ENCODE results near the gene PPP1R16B. TPM values are rescaled to one million over a fixed set of nuclear protein-coding genes. Genes with fewer than 3 reads are reported as not detected.

The PPP1R16B gene
- total RNA-seq, 4 donors from 2014 or later, result 0.87 to 5.6 (median 3.6) TPM

DNA sequence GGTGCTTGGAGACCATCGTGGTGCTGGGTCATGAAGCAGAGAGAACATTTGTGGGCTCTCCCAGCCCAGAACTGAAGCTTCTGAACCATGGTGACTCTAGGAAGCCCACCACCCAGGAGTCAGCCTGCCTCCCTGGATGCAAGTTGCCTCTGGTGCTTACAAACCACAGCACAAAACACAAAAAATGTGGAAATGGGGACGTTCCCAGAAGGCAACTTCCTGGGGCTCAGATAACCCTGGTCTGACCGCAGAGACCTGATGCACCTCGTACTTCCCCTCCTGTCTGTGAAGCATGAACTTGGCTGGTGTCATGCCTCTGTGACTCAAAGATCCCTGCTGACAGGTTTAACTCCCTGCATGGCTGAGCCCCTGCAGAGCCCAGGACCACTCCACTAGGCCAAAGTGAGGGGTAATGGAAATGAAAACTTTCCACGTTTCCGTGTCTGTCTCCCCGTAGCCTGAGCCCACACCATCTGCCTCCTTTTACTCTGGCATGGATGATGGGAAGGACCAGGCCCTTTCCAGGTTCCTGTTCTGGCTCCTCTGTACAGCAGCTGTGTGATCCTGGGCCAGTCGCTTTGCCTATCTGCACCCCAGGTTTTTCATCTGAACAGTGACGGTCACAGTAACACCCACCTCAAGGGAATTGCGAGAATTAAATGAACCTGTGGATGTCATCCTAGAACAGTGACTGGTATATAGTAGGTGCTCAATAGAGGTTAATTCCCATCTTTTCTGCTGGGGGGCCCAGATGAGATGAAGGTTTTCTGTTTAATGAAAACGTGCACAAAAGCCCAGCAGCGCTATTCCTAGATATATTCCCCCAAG lies 57.7 kb downstream of the PPP1R16B start:
- no peak overlapping the region for H3K27ac ChIP-seq
- WGBS, result 87% methylated on average over 9 of the region's 12 CpGs

DNA sequence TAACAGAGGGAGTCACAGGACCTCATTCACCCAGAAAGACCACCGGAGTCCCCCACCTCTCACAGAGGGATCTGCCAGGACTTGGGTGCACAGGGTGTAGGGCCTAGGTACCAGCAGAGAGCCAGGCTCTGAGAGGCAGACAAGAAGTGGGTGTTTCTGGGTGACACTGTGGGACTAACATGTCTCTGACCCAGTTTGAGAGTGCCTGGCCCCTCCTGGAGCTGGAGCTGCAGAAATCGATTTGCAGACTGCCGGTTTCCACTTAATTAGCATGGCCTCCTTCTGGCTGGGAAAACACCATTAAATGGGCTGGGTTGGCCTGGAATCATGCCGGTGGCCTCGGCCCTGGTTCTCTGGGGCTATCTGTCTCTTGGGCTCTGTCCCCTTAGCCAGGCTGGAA lies 59.2 kb downstream of the PPP1R16B start:
- no peaks in the 10 kb centered on the region for H3K4me1 ChIP-seq
- H3K36me3 ChIP-seq, result no peaks in the 10 kb centered on the region
- peaks cover 7% of the 10 kb centered on the region for H3K27me3 ChIP-seq
- TF ChIP-seq EP300 (IDR thresholded peaks at IDR 0.05) (no peak), POLR2A (IDR thresholded peaks at IDR 0.05) (no peak)
- TF ChIP-seq, protein P1, sequence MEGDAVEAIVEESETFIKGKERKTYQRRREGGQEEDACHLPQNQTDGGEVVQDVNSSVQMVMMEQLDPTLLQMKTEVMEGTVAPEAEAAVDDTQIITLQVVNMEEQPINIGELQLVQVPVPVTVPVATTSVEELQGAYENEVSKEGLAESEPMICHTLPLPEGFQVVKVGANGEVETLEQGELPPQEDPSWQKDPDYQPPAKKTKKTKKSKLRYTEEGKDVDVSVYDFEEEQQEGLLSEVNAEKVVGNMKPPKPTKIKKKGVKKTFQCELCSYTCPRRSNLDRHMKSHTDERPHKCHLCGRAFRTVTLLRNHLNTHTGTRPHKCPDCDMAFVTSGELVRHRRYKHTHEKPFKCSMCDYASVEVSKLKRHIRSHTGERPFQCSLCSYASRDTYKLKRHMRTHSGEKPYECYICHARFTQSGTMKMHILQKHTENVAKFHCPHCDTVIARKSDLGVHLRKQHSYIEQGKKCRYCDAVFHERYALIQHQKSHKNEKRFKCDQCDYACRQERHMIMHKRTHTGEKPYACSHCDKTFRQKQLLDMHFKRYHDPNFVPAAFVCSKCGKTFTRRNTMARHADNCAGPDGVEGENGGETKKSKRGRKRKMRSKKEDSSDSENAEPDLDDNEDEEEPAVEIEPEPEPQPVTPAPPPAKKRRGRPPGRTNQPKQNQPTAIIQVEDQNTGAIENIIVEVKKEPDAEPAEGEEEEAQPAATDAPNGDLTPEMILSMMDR (IDR thresholded peaks at IDR 0.05), result no peak
- no peak overlapping the region for H3K4me3 ChIP-seq
- H3K27ac ChIP-seq, result no peak overlapping the region
- 80% methylated on average over 2 of the region's 5 CpGs for WGBS
- no peak for DNase-seq (ENCODE audit: low spot score in 2 of 2)
- no peaks in the 10 kb centered on the region for H3K9me3 ChIP-seq

More for the DNA sequence above, 57.7 kb downstream of the PPP1R16B start:
- H3K4me1 ChIP-seq, result no peaks in the 10 kb centered on the region
- peaks cover 7% of the 10 kb centered on the region for H3K27me3 ChIP-seq
- DNase-seq (ENCODE audit: low spot score in 2 of 2), result no peak
- no peaks in the 10 kb centered on the region for H3K9me3 ChIP-seq
- H3K4me3 ChIP-seq, result no peak overlapping the region
- no peaks in the 10 kb centered on the region for H3K36me3 ChIP-seq
- TF ChIP-seq EP300 (IDR thresholded peaks at IDR 0.05), result no peak
- TF ChIP-seq, protein P1 (IDR thresholded peaks at IDR 0.05), result no peak

DNA sequence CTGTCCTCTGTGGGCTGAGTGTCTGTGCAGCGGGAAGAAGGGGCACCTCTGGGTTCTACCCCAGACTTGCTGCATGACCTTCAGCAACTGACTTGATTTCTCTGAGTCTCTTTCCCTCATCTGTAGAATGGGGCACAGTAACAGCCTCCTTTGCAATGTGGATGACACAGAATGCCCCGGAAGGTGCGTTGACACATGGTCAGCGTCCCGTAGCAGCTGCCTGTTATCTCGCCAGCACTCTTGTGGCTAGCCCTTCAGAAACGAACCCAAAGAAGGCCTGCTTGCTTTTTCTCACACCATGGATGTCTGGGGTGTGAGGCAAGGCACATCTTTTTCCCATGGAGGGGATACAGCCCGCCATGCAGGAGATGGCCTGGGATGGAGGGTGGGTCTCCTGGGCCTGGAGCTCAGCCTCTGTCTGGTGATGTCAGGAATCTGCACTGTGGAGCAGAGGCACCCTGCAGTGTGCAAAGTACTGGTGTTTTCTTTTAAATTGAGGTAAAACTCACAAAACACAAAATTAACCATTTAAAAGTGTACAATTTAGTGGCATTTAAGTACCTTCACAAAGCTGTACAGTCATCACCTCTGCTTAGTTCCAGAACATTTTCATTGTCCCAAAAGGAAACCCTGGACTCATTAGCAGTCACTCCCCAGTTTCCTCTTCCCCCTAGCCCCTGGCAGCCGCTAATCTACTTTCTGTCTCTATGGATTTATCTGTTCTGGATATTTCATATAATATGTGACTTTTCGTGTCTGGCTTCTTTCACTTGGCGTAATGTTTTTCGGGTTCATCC lies 61.0 kb downstream of the PPP1R16B start:
- peaks cover 22% of the 10 kb centered on the region for H3K27me3 ChIP-seq
- no peak overlapping the region for H3K27ac ChIP-seq
- WGBS, result 73% methylated on average over 11 of the region's 12 CpGs
- no peak overlapping the region for H3K4me3 ChIP-seq
- TF ChIP-seq POLR2AphosphoS5 (IDR thresholded peaks at IDR 0.05), result no peak
- TF ChIP-seq POLR2A (IDR thresholded peaks at IDR 0.05), result no peak
- TF ChIP-seq, protein P1 (IDR thresholded peaks at IDR 0.05), result no peak
- no peak for TF ChIP-seq EP300 (IDR thresholded peaks at IDR 0.05)
- H3K4me1 ChIP-seq, result no peaks in the 10 kb centered on the region
- H3K36me3 ChIP-seq, result no peaks in the 10 kb centered on the region
- no peak for DNase-seq (ENCODE audit: low spot score in 2 of 2)
- H3K9me3 ChIP-seq, result no peaks in the 10 kb centered on the region

DNA sequence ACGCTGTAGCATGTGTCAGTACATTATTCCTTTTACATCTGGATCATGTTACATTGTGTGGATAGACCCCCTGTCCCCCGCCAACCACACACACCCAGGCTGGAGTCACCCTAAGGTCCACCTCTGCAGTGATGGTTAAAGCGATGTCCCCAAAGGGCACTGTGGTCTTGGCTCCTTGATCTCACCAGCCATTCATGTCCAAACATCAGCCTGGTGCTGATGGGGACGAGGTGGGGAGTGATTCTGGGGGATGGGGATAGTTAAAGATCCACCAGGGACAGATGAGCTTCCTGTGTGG lies 61.5 kb downstream of the PPP1R16B start:
- Histone ChIP-seq H3K4me1 (no peaks in the 10 kb centered on the region), H3K36me3 (no peaks in the 10 kb centered on the region), H3K27me3 (peaks cover 24% of the 10 kb centered on the region), H3K4me3 (no peak overlapping the region), H3K27ac (no peak overlapping the region), H3K9me3 (no peaks in the 10 kb centered on the region)
- TF ChIP-seq POLR2A (IDR thresholded peaks at IDR 0.05) (no peak), POLR2AphosphoS5 (IDR thresholded peaks at IDR 0.05) (no peak), EP300 (IDR thresholded peaks at IDR 0.05) (no peak)
- TF ChIP-seq, protein P1 (IDR thresholded peaks at IDR 0.05), result no peak
- WGBS, result 78% methylated on average over 4 of the region's 4 CpGs
- no peak for DNase-seq (ENCODE audit: low spot score in 2 of 2)

Data from suprapubic skin (tissue), 4 donors.